Measurements from ENCODE around the gene ZBP1.
A peak's percentile ranks its signal among the peaks of the same experiment; 100 is the strongest.

ZBP1 gene

GRCh38 chr20:57586943-57587277 lies 33.3 kb downstream of the ZBP1 start:
- no peak for TF ChIP-seq ZNF274 (IDR thresholded peaks at IDR 0.05; ENCODE audit: low read depth, low read length)
- TF ChIP-seq SUZ12 (IDR thresholded peaks at IDR 0.05; ENCODE audit: extremely low read depth, insufficient read depth, insufficient read length): no peak
- TF ChIP-seq YY1 (IDR thresholded peaks at IDR 0.05; ENCODE audit: insufficient read depth, insufficient read length): no peak
- Histone ChIP-seq H3K9me3 (ENCODE audit: insufficient read depth, low read length) (peaks cover 18% of the 10 kb centered on the region; the same call in 1 of the 2 replicates), H3K27me3 (ENCODE audit: insufficient read depth, insufficient read length) (no peaks in the 10 kb centered on the region), H3K36me3 (ENCODE audit: insufficient read depth, insufficient read length, low read length) (no peaks in the 10 kb centered on the region), H3K4me1 (ENCODE audit: insufficient read depth, insufficient read length) (peaks cover 6% of the 10 kb centered on the region), H3K4me3 (ENCODE audit: insufficient read length, low read depth) (no peak overlapping the region), H3K9ac (ENCODE audit: insufficient read length, low read depth) (no peak overlapping the region)
- no peak for DNase-seq (ENCODE audit: low read depth, low spot score)

DNA sequence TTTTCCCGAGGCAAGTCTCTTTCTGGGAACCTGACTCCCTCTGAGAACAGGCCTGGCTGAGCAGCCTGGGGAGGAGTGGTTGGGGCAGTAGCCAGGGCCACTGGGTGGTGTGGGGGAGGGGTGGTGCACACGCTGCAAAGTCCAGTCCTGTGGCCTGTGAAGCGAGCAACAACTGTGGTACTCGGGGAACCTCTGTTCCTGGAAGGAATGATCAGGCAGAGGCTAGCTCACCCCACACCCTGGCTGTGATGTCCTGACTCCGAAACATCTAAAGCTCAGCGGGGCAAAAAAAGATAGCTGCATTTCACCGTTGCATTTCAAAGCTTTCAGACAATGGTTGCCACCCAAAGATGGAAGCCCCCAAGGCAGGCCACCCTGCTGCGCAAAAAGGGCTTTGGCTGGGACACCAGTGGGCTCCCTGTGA lies 33.8 kb downstream of the ZBP1 start:
- Histone ChIP-seq H3K27me3 (ENCODE audit: insufficient read depth, insufficient read length) (no peaks in the 10 kb centered on the region), H3K9me3 (ENCODE audit: insufficient read depth, low read length) (peaks cover 18% of the 10 kb centered on the region; the same call in 1 of the 2 replicates), H3K4me3 (ENCODE audit: insufficient read length, low read depth) (no peak overlapping the region), H3K9ac (ENCODE audit: insufficient read length, low read depth) (peak overlapping the region; percentile 45), H3K4me1 (ENCODE audit: insufficient read depth, insufficient read length) (peaks cover 8% of the 10 kb centered on the region), H3K36me3 (ENCODE audit: insufficient read depth, insufficient read length, low read length) (no peaks in the 10 kb centered on the region)
- DNase-seq (ENCODE audit: low read depth, low spot score): no peak
- TF ChIP-seq SUZ12 (IDR thresholded peaks at IDR 0.05; ENCODE audit: extremely low read depth, insufficient read depth, insufficient read length): no peak
- TF ChIP-seq ZNF274 (IDR thresholded peaks at IDR 0.05; ENCODE audit: low read depth, low read length): no peak
- no peak for TF ChIP-seq YY1 (IDR thresholded peaks at IDR 0.05; ENCODE audit: insufficient read depth, insufficient read length)

- Histone ChIP-seq H3K4me3 (ENCODE audit: insufficient read length, low read depth) (no peak overlapping the region), H3K9ac (ENCODE audit: insufficient read length, low read depth) (no peak overlapping the region), H3K27me3 (ENCODE audit: insufficient read depth, insufficient read length) (no peaks in the 10 kb centered on the region), H3K36me3 (ENCODE audit: insufficient read depth, insufficient read length, low read length) (no peaks in the 10 kb centered on the region), H3K4me1 (ENCODE audit: insufficient read depth, insufficient read length) (peaks cover 8% of the 10 kb centered on the region), H3K9me3 (ENCODE audit: insufficient read depth, low read length) (peaks cover 18% of the 10 kb centered on the region; the same call in 1 of the 2 replicates)
- no peak for DNase-seq (ENCODE audit: low read depth, low spot score)
- no peak for TF ChIP-seq ZNF274 (IDR thresholded peaks at IDR 0.05; ENCODE audit: low read depth, low read length)
- TF ChIP-seq YY1 (IDR thresholded peaks at IDR 0.05; ENCODE audit: insufficient read depth, insufficient read length): no peak
- no peak for TF ChIP-seq SUZ12 (IDR thresholded peaks at IDR 0.05; ENCODE audit: extremely low read depth, insufficient read depth, insufficient read length)
These were observed 34.6 kb downstream of the ZBP1 start for GRCh38 chr20:57585466-57586213.

DNA sequence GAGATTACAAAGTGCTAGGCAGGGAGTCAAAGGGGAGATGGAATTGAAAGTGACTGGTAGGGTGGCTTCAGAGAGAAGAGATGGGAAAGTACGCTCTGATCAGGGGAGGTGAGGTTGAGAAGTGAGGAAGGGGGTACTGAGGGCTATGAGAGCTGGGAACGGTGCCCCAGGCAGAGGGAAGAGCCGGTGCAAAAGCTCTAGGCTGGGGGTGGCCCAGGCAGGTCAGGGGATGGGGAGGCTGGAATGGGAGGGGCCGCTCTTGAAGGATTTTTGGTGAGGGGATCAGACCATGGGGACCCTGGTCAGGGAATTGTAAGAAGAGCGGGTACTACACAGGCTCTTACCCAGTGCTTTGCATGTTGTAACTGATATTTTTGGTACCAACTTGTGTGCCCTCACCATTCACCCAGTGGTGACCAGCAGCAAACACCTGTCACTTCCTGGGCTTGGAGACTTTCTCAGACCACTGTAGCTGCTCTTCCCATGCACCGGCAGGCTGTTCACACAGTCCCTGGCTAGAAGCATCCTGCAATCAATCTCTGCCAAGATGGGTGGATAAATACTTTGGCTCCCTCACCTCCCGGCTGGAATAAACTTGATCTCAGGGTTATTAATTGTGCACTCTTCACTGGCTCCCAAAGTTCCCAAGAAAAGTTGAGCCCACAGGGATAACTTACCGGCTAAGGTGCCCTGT lies 35.3 kb downstream of the ZBP1 start:
- no peak for DNase-seq (ENCODE audit: low read depth, low spot score)
- TF ChIP-seq SUZ12 (IDR thresholded peaks at IDR 0.05; ENCODE audit: extremely low read depth, insufficient read depth, insufficient read length): no peak
- TF ChIP-seq ZNF274 (IDR thresholded peaks at IDR 0.05; ENCODE audit: low read depth, low read length): no peak
- TF ChIP-seq YY1 (IDR thresholded peaks at IDR 0.05; ENCODE audit: insufficient read depth, insufficient read length): no peak
- Histone ChIP-seq H3K27me3 (ENCODE audit: insufficient read depth, insufficient read length) (no peaks in the 10 kb centered on the region), H3K4me3 (ENCODE audit: insufficient read length, low read depth) (no peak overlapping the region), H3K9me3 (ENCODE audit: insufficient read depth, low read length) (peaks cover 18% of the 10 kb centered on the region; the same call in 1 of the 2 replicates), H3K36me3 (ENCODE audit: insufficient read depth, insufficient read length, low read length) (no peaks in the 10 kb centered on the region), H3K9ac (ENCODE audit: insufficient read length, low read depth) (no peak overlapping the region), H3K4me1 (ENCODE audit: insufficient read depth, insufficient read length) (peaks cover 8% of the 10 kb centered on the region)

DNA sequence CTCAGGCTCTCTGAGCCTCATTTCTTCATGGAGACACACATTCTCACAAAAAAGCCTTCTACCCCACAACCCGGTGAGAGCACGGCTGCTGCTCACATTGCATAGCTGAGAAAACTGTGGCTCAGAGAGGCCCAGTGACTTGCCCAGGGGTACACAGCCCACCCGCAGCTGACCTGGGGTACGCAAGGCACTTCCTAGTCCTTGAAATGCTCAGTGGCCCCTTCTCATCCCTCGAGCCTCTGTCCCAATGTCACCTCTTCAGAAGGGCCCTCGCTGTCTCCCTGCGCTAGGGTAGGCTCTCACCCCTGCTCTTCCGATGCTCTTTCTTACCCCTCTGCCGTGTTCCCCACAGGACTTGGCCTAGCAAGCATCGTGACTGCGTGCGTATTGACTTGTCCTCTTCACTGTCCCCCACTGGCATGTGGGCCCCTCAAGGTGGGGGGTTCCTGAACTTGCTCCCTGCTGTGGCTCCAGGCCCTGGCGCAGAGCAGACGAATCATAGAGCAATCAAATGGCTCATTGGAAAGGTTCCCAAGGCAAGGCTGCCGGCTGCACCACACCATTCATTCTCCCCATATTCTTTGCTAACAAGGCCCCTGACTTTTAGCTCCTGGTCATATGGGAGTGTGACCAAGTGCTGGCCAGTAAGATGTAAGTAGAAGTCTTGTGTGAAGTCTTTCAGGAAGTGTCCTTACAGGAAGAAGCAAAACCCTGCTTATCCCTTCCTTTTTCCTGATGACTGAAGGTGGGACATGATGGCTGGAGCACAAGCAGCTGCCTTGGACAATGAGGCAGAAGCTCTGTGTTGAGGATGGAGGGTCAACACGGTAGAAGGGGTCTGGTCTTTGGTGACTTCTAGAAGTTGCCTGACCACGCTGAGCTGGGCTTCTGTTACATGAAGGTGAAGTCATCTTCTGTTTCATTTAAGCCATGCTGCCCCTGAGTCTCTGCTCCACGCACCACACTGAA lies 36.7 kb downstream of the ZBP1 start:
- no peak for DNase-seq (ENCODE audit: low read depth, low spot score)
- H3K36me3 ChIP-seq (ENCODE audit: insufficient read depth, insufficient read length, low read length): no peaks in the 10 kb centered on the region
- H3K4me3 ChIP-seq (ENCODE audit: insufficient read length, low read depth): no peak overlapping the region
- no peak overlapping the region for H3K9ac ChIP-seq (ENCODE audit: insufficient read length, low read depth)
- peaks cover 3% of the 10 kb centered on the region for H3K27me3 ChIP-seq (ENCODE audit: insufficient read depth, insufficient read length)
- peaks cover 18% of the 10 kb centered on the region; the same call in 1 of the 2 replicates for H3K9me3 ChIP-seq (ENCODE audit: insufficient read depth, low read length)
- H3K4me1 ChIP-seq (ENCODE audit: insufficient read depth, insufficient read length): peaks cover 4% of the 10 kb centered on the region
- no peak for TF ChIP-seq YY1 (IDR thresholded peaks at IDR 0.05; ENCODE audit: insufficient read depth, insufficient read length)
- no peak for TF ChIP-seq SUZ12 (IDR thresholded peaks at IDR 0.05; ENCODE audit: extremely low read depth, insufficient read depth, insufficient read length)
- TF ChIP-seq ZNF274 (IDR thresholded peaks at IDR 0.05; ENCODE audit: low read depth, low read length): no peak

DNA sequence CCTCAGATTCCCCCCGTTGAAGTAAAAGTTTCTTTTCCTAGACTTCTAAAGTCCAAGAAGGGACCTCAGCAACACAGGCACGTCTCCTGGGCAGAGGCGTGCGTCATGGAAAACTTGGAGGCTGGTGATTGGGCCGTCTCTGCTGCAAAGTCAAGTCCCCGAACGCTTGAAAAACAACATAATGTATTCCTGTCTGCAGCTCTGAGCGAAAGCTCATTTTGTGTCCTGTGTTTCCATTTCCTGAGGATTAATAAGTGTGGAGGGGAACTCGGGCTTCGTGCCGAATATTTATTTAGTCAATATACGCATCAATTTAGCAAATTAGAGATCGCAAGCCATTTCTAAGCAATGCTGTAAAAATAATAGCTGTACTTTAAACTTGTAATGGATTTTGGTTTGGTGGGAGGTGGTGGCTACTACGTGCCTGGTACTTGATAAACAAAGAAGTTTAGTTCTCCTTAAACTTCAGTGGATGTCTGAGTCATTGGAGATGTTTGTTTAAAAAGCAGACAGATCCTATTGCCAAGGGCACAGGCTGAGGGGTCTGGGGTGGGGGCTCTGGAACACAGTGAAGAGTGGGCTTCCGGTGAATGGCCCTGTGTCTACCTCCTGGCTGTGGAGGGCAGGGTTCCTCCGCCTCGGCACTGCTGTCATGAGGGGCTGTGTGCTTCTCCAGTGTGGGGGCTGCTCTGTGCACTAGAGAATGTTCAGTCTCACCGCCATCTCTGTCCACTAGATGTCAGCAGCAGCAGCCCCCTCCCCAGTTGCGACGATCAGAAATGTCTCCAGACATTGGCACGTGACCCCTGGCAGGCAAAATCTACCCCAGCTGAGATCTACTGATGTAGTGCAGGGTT lies 37.6 kb downstream of the ZBP1 start:
- H3K27me3 ChIP-seq (ENCODE audit: insufficient read depth, insufficient read length): peaks cover 5% of the 10 kb centered on the region
- H3K4me1 ChIP-seq (ENCODE audit: insufficient read depth, insufficient read length): peaks cover 4% of the 10 kb centered on the region
- DNase-seq (ENCODE audit: low read depth, low spot score): no peak

More for the DNA sequence above, 37.6 kb downstream of the ZBP1 start:
- H3K36me3 ChIP-seq (ENCODE audit: insufficient read depth, insufficient read length, low read length): no peaks in the 10 kb centered on the region
- peak overlapping the region; percentile 58 for H3K9ac ChIP-seq (ENCODE audit: insufficient read length, low read depth)
- no peak for TF ChIP-seq YY1 (IDR thresholded peaks at IDR 0.05; ENCODE audit: insufficient read depth, insufficient read length)
- TF ChIP-seq SUZ12 (IDR thresholded peaks at IDR 0.05; ENCODE audit: extremely low read depth, insufficient read depth, insufficient read length): no peak
- TF ChIP-seq ZNF274 (IDR thresholded peaks at IDR 0.05; ENCODE audit: low read depth, low read length): no peak
- H3K9me3 ChIP-seq (ENCODE audit: insufficient read depth, low read length): peaks cover 12% of the 10 kb centered on the region; the same call in 1 of the 2 replicates
- no peak overlapping the region for H3K4me3 ChIP-seq (ENCODE audit: insufficient read length, low read depth)

Measured in NT2/D1 (cell line).